SHP77 treated with DMSO at 0.1 percent for 48 hours (cell line): Measurements from ENCODE around the gene IGFBP5.
A peak's percentile ranks its signal among the peaks of the same experiment; 100 is the strongest.

Experiments used
- DNase-seq: peaks from one replicate; lab custom pipeline; 2025; lab: John Stamatoyannopoulos, UW

Gene IGFBP5

GRCh38 chr2:216643986-216644659, 51.2 kb downstream of the IGFBP5 start:
- no peak for DNase-seq

GRCh38 chr2:216637472-216637871, 57.9 kb downstream of the IGFBP5 start:
- no peak for DNase-seq

GRCh38 chr2:216636551-216637450, 58.5 kb downstream of the IGFBP5 start:
- no peak for DNase-seq

GRCh38 chr2:216635701-216636550, 59.4 kb downstream of the IGFBP5 start:
- DNase-seq = no peak

GRCh38 chr2:216635171-216635570, 60.2 kb downstream of the IGFBP5 start:
- DNase-seq = no peak

- no peak for DNase-seq
Measured at GRCh38 chr2:216634370-216635148, 60.8 kb downstream of the IGFBP5 start.

GRCh38 chr2:216633616-216634369, 61.6 kb downstream of the IGFBP5 start:
- DNase-seq = no peak

- DNase-seq = peak; percentile 54
Measured at GRCh38 chr2:216632952-216633615, 62.3 kb downstream of the IGFBP5 start, which contains the start of gene IGFBP2. Gene IGFBP2, plus strand, starts transcription at chr2:216633420. Its CDS starts 104 bp downstream, at chr2:216633524.

- no peak for DNase-seq
Measured at GRCh38 chr2:216632346-216632951, 62.9 kb downstream of the IGFBP5 start.

GRCh38 chr2:216629784-216630183, 65.6 kb downstream of the IGFBP5 start:
- DNase-seq = no peak

- DNase-seq = no peak
Measured at GRCh38 chr2:216626875-216627245, 68.5 kb downstream of the IGFBP5 start.

GRCh38 chr2:216626168-216626874, 69.0 kb downstream of the IGFBP5 start:
- no peak for DNase-seq

GRCh38 chr2:216624251-216624650, 71.1 kb downstream of the IGFBP5 start:
- DNase-seq = no peak

GRCh38 chr2:216622526-216622925, 72.8 kb downstream of the IGFBP5 start:
- no peak for DNase-seq
